K562 (cell line): ENCODE measurements around the gene INSL3. TPM values are rescaled to one million over a fixed set of nuclear protein-coding genes. Genes with fewer than 3 reads are reported as not detected.
A peak's percentile ranks its signal among the peaks of the same experiment; 100 is the strongest.

Experiments used
- ATAC-seq: fragments of 200-7000 bp; cut with Tn5 transposase; 3 replicates; pipeline ENCODE4 v1.9.1; 2020; ENCODE audit warnings: moderate library complexity
- BruUV-seq: library from RNA; stranded (reverse); fragments of 400-500 nt; replicated peaks from 2 replicates; lab custom pipeline; 2021; lab: Mats Ljungman, UMichigan
- CTCF ChIA-PET: fragments of 300-600 bp; formaldehyde crosslinking; extraction: SDS; loops from one replicate; lab custom pipeline; 2021; ENCODE audit warnings: low intra/inter-chr PET ratio; lab: Yijun Ruan, JAX
- POLR2A ChIA-PET: fragments of 300-600, 350-650 bp; sonication (Branson Sonifier 250); formaldehyde crosslinking; extraction: SDS; loops from one replicate; lab custom pipeline; 2021; ENCODE audit warnings: antibody characterized with exemption, inconsistent platforms; lab: Yijun Ruan, JAX
- DNase-seq, 4 experiments: peaks; one replicate each; pipeline versions ENCODE4 v3.0.0 to v3.0.0-alpha.2; 2011 to 2018; ENCODE audit warnings: low spot score in 3 of 4, mixed read lengths in 3 of 4; ENCODE audit errors: extremely low read depth in 1 of 4
- FAIRE-seq: peaks from 2 replicates; lab custom pipeline; 2011; peaks lifted over from hg19 to GRCh38; lab: Jason Lieb, UNC
- H2AFZ ChIP-seq: 2 replicates; pipeline ENCODE4 v1.6.0; 2011; ENCODE audit warnings: low read depth, low read length, control low read depth, inconsistent platforms
- H3K27ac ChIP-seq: fragments of 200-600 bp; 3 replicates; pipeline ENCODE4 v1.8.0; 2011; ENCODE audit warnings: low read depth, mild to moderate bottlenecking, control low read depth, inconsistent platforms, low read length, moderate library complexity, mixed read lengths; ENCODE audit errors: extremely low read depth
- H3K27me3 ChIP-seq, 2 experiments: fragments of 300-600 bp in 1 of 2; 2 replicates in 1 of 2; 3 replicates in 1 of 2; pipeline versions ENCODE4 v1.6.0 to v1.8.0; 2011; ENCODE audit warnings: inconsistent platforms in 2 of 2, low read length in 2 of 2, mild to moderate bottlenecking in 1 of 2, mixed read lengths in 1 of 2, moderate library complexity in 1 of 2; ENCODE audit not compliant: control insufficient read depth in 2 of 2, insufficient read depth in 2 of 2
- H3K36me3 ChIP-seq: fragments of 300-600 bp; 3 replicates; pipeline ENCODE4 v1.8.0; 2011; ENCODE audit warnings: mild to moderate bottlenecking, low read length, inconsistent platforms; ENCODE audit not compliant: control insufficient read depth, insufficient read depth
- H3K4me1 ChIP-seq, 2 experiments: fragments of 200-600 bp in 1 of 2; replicated peaks in 1 of 2; 2 replicates in 1 of 2; 3 replicates in 1 of 2; pipeline versions ENCODE4 v1.5.1 to v1.8.0; 2011; ENCODE audit warnings: inconsistent platforms in 2 of 2, low read length in 2 of 2, mild to moderate bottlenecking in 1 of 2, mixed read lengths in 1 of 2, moderate library complexity in 1 of 2; ENCODE audit not compliant: control insufficient read depth in 2 of 2, insufficient read depth in 2 of 2
- H3K4me2 ChIP-seq: 2 replicates; pipeline ENCODE4 v1.6.1; 2011; ENCODE audit warnings: low read length, control low read depth, inconsistent platforms, mixed read lengths; ENCODE audit not compliant: insufficient read depth
- H3K4me3 ChIP-seq: fragments of 200-600 bp; sonication (generic), shearing (Covaris generic); 2 replicates; pipeline ENCODE4 v1.5.1; 2016; ENCODE audit warnings: control low read depth, inconsistent platforms
- H3K79me2 ChIP-seq: fragments of 200-600 bp; 3 replicates; pipeline ENCODE4 v1.8.0; 2011; ENCODE audit warnings: low read length, inconsistent platforms; ENCODE audit not compliant: control insufficient read depth, insufficient read depth
- H3K9ac ChIP-seq, 2 experiments: 2 replicates each; pipeline versions ENCODE4 v1.6.0 to v1.6.1; 2011; ENCODE audit warnings: low read depth in 2 of 2, low read length in 2 of 2, control low read depth in 1 of 2, inconsistent platforms in 1 of 2, mild to moderate bottlenecking in 1 of 2, mixed read lengths in 1 of 2; ENCODE audit not compliant: insufficient read depth in 1 of 2
- H3K9me1 ChIP-seq: one replicate; pipeline ENCODE4 v1.6.0; 2011; ENCODE audit warnings: inconsistent platforms, mild to moderate bottlenecking, low read length, moderate library complexity; ENCODE audit not compliant: control insufficient read depth, insufficient read depth
- H3K9me3 ChIP-seq: replicated peaks from 2 replicates; pipeline ENCODE4 v1.5.1; 2011; ENCODE audit warnings: low read depth, low read length, inconsistent platforms; ENCODE audit not compliant: control insufficient read depth, insufficient read depth
- H4K20me1 ChIP-seq: replicated peaks from 2 replicates; pipeline ENCODE4 v1.6.1; 2011; ENCODE audit warnings: low read length, inconsistent platforms, mixed read lengths; ENCODE audit not compliant: control insufficient read depth, insufficient read depth
- BCOR ChIP-seq: fragments of 450-650 bp; IDR thresholded peaks from 2 replicates; pipeline ENCODE4 v1.6.1; 2016
- HDAC3 ChIP-seq: fragments of 450-650 bp; IDR thresholded peaks from 2 replicates; pipeline ENCODE4 v1.6.1; 2018; ENCODE audit warnings: borderline replicate concordance, mild to moderate bottlenecking, moderate library complexity; ENCODE audit not compliant: partially characterized antibody
- HDAC8 ChIP-seq: fragments of 450-650 bp; IDR thresholded peaks from 2 replicates; pipeline ENCODE4 v1.6.1; 2016; ENCODE audit warnings: mild to moderate bottlenecking, missing genetic modification characterization, moderate library complexity, missing compliant biosample characterization
- HIVEP1 ChIP-seq: fragments of 250-450 bp; sonication (Bioruptor Pico); IDR thresholded peaks from 2 replicates; pipeline ENCODE4 v1.4.0; 2020; ENCODE audit warnings: mild to moderate bottlenecking
- HMBOX1 ChIP-seq: sonication (generic); IDR thresholded peaks from 2 replicates; pipeline ENCODE4 v1.6.1; 2016
- RBFOX2 ChIP-seq: fragments of 200-400 bp; formaldehyde crosslinking; IDR thresholded peaks from 2 replicates; pipeline ENCODE4 v1.6.1; 2017; ENCODE audit warnings: low read depth, mild to moderate bottlenecking, low read length, moderate library complexity
- RBM25 ChIP-seq: fragments of 200-400 bp; formaldehyde crosslinking; IDR thresholded peaks from 2 replicates; pipeline ENCODE4 v1.6.1; 2018; ENCODE audit warnings: low read length, low read depth, moderate library complexity; ENCODE audit not compliant: severe bottlenecking
- RNF219 ChIP-seq: fragments of 250-450 bp; sonication (Bioruptor Pico); IDR thresholded peaks from 2 replicates; pipeline ENCODE4 v1.5.0; 2022; ENCODE audit warnings: mild to moderate bottlenecking
- SMAD4 ChIP-seq: fragments of 250-450 bp; sonication (Bioruptor Pico); conservative IDR thresholded peaks from 2 replicates; pipeline ENCODE4 v1.8.0; 2021; ENCODE audit warnings: inconsistent platforms, mild to moderate bottlenecking, moderate library complexity
- SP1 ChIP-seq: sonication (generic); formaldehyde crosslinking; IDR thresholded peaks from 2 replicates; pipeline ENCODE4 v1.8.1; 2022; ENCODE audit warnings: mild to moderate bottlenecking, missing genetic modification reagents
- ZNF584 ChIP-seq: fragments of 200-800 bp; sonication (Bioruptor generic); IDR thresholded peaks from 2 replicates; pipeline ENCODE4 v1.6.1; 2016; ENCODE audit warnings: low read depth, mild to moderate bottlenecking, missing genetic modification characterization, missing compliant biosample characterization
- ZNF609 ChIP-seq: sonication (generic); formaldehyde crosslinking; IDR thresholded peaks from 2 replicates; pipeline ENCODE4 v1.8.1; 2023; ENCODE audit warnings: missing genetic modification reagents, mild to moderate bottlenecking, borderline replicate concordance
- ZNF696 ChIP-seq: fragments of 250-450 bp; sonication (Bioruptor Pico); conservative IDR thresholded peaks from 2 replicates; pipeline ENCODE4 v1.4.0; 2020; ENCODE audit warnings: mild to moderate bottlenecking, moderate library complexity
- WGBS: fragments of 100-300 bp; shearing (Covaris generic); methylation state at CpG from one replicate; pipeline ENCODE4 v1.1.6; 2016; ENCODE audit warnings: low coverage, mixed read lengths; ENCODE audit not compliant: insufficient coverage; ENCODE audit errors: missing lambda C conversion rate; 5-methylcytosine and 5-hydroxymethylcytosine counted together
- in situ Hi-C: fragments of 300-500 bp; cut with MboI; formaldehyde crosslinking; loops from 4 replicates; pipeline ENCODE4 v1.15.0; 2018; ENCODE audit warnings: inconsistent platforms, mixed read lengths
- intact Hi-C: fragments of 100-400 bp; cut with micrococcal nuclease; formaldehyde crosslinking; loops from 2 replicates; pipeline ENCODE4 v1.14.2; 2022
- polyA plus RNA-seq, 8 experiments: library from polyadenylated mRNA; depleted of rRNA in 4 of 8; stranded (reverse) in 5 of 8; unstranded in 3 of 8; fragments of >200 nt; fragmentation: Nextera tagmentation in 2 of 8; fragmentation: Illumina TruSeq in 1 of 8; extraction: Ambion mirVana in 2 of 8; extraction: Trizol in 1 of 8; gene quantifications; 2 replicates each; pipeline versions ENCODE4 v1.2.1 to v1.2.3, GENCODE V29; 2011 to 2014; ENCODE audit warnings: inconsistent platforms in 1 of 8, missing spikeins in 1 of 8
- total RNA-seq, 7 experiments: library from RNA; depleted of rRNA in 6 of 7; stranded (reverse); fragments of >200 nt in 6 of 7; fragmentation: Illumina TruSeq in 2 of 7; extraction: Trizol in 2 of 7; gene quantifications; 2 replicates each; pipeline versions ENCODE4 v1.2.1 to v1.2.3, GENCODE V29; 2011 to 2021; ENCODE audit warnings: low replicate concordance in 1 of 7

Gene INSL3
- total and polyA plus RNA-seq, 9 of the 15 experiments (the other 6 are each of a cell fraction or from before 2014, with no cell fraction given) = not detected

- H3K4me2 ChIP-seq = peak within 1 kb of the TSS; percentile 74
- ATAC-seq (peak; percentile 73), FAIRE-seq (no peak), DNase-seq (peak; percentile 56 to 83 (median 79))
- no peaks in the 10 kb centered on the region for H4K20me1 ChIP-seq
- CTCF ChIA-PET = no interaction called here
- H3K36me3 ChIP-seq = no peaks in the 10 kb centered on the region
- H3K27ac ChIP-seq = no peak within 1 kb of the TSS
- H3K4me1 ChIP-seq = peaks cover 15 to 26% of the 10 kb centered on the region in 2 experiments; a peak in 4 of 5 replicates
- no TSS peak for BruUV-seq
- POLR2A ChIA-PET = interaction anchor here (0.7 kb wide), 1 partner anchor 188 kb away, joined by 3 read pairs; no protein-coding TSS in a partner anchor
- H3K9me3 ChIP-seq = no peaks in the 10 kb centered on the region
- H3K27me3 ChIP-seq = peaks cover 4 to 24% of the 10 kb centered on the region in 2 experiments; a peak in 3 of 5 replicates
- peak within 1 kb of the TSS; percentile 89 for H2AFZ ChIP-seq
- H3K9me1 ChIP-seq = no peaks in the 10 kb centered on the region
- in situ Hi-C loops = no loop called here
- H3K79me2 ChIP-seq = no peaks in the 10 kb centered on the region
- H3K4me3 ChIP-seq = peak within 1 kb of the TSS; percentile 40
- WGBS = 2% methylated on average over 37 of the region's 50 CpGs
- H3K9ac ChIP-seq = peak within 1 kb of the TSS; percentile 49 to 90; a peak in 3 of 4 replicates
- intact Hi-C loops = loop anchor here (5.0 kb wide), 1 partner anchor 62 kb away; the partner anchor contains the start of gene RPL18A
- TF ChIP-seq RNF219 = no peak
- TF ChIP-seq ZNF584 (CRISPR knock-in tag) = no peak
- TF ChIP-seq HIVEP1 (CRISPR knock-in tag) = no peak
- TF ChIP-seq RBM25 = peak; percentile 73
- no peak for TF ChIP-seq ZNF696 (CRISPR knock-in tag)
- TF ChIP-seq HDAC8 = no peak
- peak; percentile 99 for TF ChIP-seq BCOR
- TF ChIP-seq SP1 = 0 out of 2 replicates have a peak, but pooled peaks have one; percentile 24
- no peak for TF ChIP-seq HDAC3
- no peak for TF ChIP-seq SMAD4
- TF ChIP-seq HMBOX1 = no peak
- TF ChIP-seq RBFOX2 = peak; percentile 50
- TF ChIP-seq ZNF609 (CRISPR knock-in tag) = 0 out of 2 replicates have a peak, but pooled peaks have one; percentile 29
Measured at GRCh38 chr19:17794731-17795494, 26.4 kb downstream of the INSL3 start, which contains the start of gene B3GNT3. B3GNT3 (plus strand) TSS chr19:17795138; CDS start chr19:17807808, 12,670 bp downstream.
